Measurements from ENCODE around the gene FRMD8. TPM values are rescaled to one million over a fixed set of nuclear protein-coding genes. Genes with fewer than 3 reads are reported as not detected.

The FRMD8 gene
- total and polyA plus RNA-seq, 2 donors (not counting 3 experiments of a cell fraction or from before 2014, with no cell fraction given) = 36.4 to 53.9 TPM

GRCh38 chr11:65419772-65420481 lies 33.5 kb downstream of the FRMD8 start:
- Histone ChIP-seq H3K4me3 (replicated peaks in 1 of 3; ENCODE audit: insufficient read depth in 1 of 3, low read depth in 1 of 3, low read length in 3 of 3) (no peak overlapping the region), H3K4me2 (ENCODE audit: insufficient read depth, low read length) (peak overlapping the region; percentile 68), H4K20me1 (replicated peaks; ENCODE audit: control insufficient read depth, extremely low read depth, insufficient read depth, low read length) (no peaks in the 10 kb centered on the region), H3K4me1 (ENCODE audit: control insufficient read depth, extremely low read depth, insufficient read depth, low read length) (peaks cover 55% of the 10 kb centered on the region), H3K9me3 (replicated peaks; ENCODE audit: control insufficient read depth, insufficient read depth, low read length) (no peaks in the 10 kb centered on the region), H3K27me3 (ENCODE audit: control insufficient read depth in 2 of 2, insufficient read depth in 2 of 2, low read length in 2 of 2) (no peaks in the 10 kb centered on the region), H2AFZ (ENCODE audit: low read depth, low read length) (no peak overlapping the region), H3K9me1 (replicated peaks; ENCODE audit: control insufficient read depth, extremely low read depth, insufficient read depth, low read length) (no peaks in the 10 kb centered on the region), H3K27ac (ENCODE audit: insufficient read depth, low read depth, low read length) (peak overlapping the region; percentile 99), H3K9ac (replicated peaks; ENCODE audit: extremely low read depth, insufficient read depth, low read length) (peak overlapping the region; percentile 98), H3K79me2 (ENCODE audit: control insufficient read depth, insufficient read depth, low read length) (peaks cover 53% of the 10 kb centered on the region), H3K36me3 (ENCODE audit: control insufficient read depth in 2 of 2, extremely low read depth in 1 of 2, insufficient read depth in 2 of 2, low read length in 2 of 2) (no peaks in the 10 kb centered on the region)
- BruUV-seq (replicated peaks) = no TSS peak
- ChIA-PET POLR2A (interaction anchor here (0.6 to 10.0 kb wide), 14 partner anchors 8 to 188 kb away, joined by 3 to 127 read pairs (median 7); partner anchors contain the start of genes FRMD8, MALAT1 and SLC25A45), CTCF (interaction anchor here (0.7 to 4.8 kb wide), 8 partner anchors 9 to 91 kb away, joined by 3 to 38 read pairs (median 4); partner anchors contain the start of gene SLC25A45)
- intact Hi-C loops (cut with micrococcal nuclease) (loop anchor here (1.0 to 10.0 kb wide), 2 partner anchors 51 to 55 kb away; no protein-coding TSS in a partner anchor), dilution Hi-C loops (cut with MboI; ENCODE audit: extremely low pct_ligation_motif_present, low sequenced_read_pairs) (no loop called here)
- FAIRE-seq (peak; percentile 97), DNase-seq (ENCODE audit: low read depth, low spot score) (peak; percentile 92)
- peak; percentile 70 for TF ChIP-seq POLR2AphosphoS5 (IDR thresholded peaks at IDR 0.05; ENCODE audit: insufficient read depth, low read depth, low read length)
- peak; percentile 25 for TF ChIP-seq GATA2 (IDR thresholded peaks at IDR 0.05; ENCODE audit: insufficient read depth, insufficient read length, low read depth, low read length)
- TF ChIP-seq MYC (IDR thresholded peaks at IDR 0.05; ENCODE audit: low read depth, low read length) = no peak
- TF ChIP-seq, protein P1, sequence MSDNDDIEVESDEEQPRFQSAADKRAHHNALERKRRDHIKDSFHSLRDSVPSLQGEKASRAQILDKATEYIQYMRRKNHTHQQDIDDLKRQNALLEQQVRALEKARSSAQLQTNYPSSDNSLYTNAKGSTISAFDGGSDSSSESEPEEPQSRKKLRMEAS (IDR thresholded peaks at IDR 0.05; ENCODE audit: insufficient read depth, insufficient read length) = no peak
- TF ChIP-seq EZH2 (IDR thresholded peaks at IDR 0.05; ENCODE audit: borderline replicate concordance, low read depth, low read length, severe bottlenecking) = no peak
- TF ChIP-seq, protein P2, sequence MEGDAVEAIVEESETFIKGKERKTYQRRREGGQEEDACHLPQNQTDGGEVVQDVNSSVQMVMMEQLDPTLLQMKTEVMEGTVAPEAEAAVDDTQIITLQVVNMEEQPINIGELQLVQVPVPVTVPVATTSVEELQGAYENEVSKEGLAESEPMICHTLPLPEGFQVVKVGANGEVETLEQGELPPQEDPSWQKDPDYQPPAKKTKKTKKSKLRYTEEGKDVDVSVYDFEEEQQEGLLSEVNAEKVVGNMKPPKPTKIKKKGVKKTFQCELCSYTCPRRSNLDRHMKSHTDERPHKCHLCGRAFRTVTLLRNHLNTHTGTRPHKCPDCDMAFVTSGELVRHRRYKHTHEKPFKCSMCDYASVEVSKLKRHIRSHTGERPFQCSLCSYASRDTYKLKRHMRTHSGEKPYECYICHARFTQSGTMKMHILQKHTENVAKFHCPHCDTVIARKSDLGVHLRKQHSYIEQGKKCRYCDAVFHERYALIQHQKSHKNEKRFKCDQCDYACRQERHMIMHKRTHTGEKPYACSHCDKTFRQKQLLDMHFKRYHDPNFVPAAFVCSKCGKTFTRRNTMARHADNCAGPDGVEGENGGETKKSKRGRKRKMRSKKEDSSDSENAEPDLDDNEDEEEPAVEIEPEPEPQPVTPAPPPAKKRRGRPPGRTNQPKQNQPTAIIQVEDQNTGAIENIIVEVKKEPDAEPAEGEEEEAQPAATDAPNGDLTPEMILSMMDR (IDR thresholded peaks at IDR 0.05; ENCODE audit: extremely low read depth in 1 of 2, insufficient read depth in 1 of 2, low read depth in 1 of 2, low read length in 2 of 2) = no peak
- TF ChIP-seq JUN (IDR thresholded peaks at IDR 0.05; ENCODE audit: borderline replicate concordance, insufficient read depth, insufficient read length, low read depth) = no peak
- no peak for TF ChIP-seq FOS (IDR thresholded peaks at IDR 0.05; ENCODE audit: borderline replicate concordance, insufficient read depth, low read length)
- peak; percentile 65 for TF ChIP-seq POLR2A (IDR thresholded peaks at IDR 0.05; ENCODE audit: low read depth, low read length)
